Measurements from ENCODE around the gene SON.

Gene SON

GRCh38 chr21:33554982-33555344 lies 12.1 kb downstream of the SON start:
- Histone ChIP-seq H3K27ac (no peak overlapping the region), H3K4me2 (ENCODE audit: low read length) (no peak overlapping the region), H3K9ac (no peak overlapping the region), H3K9me3 (ENCODE audit: control insufficient read depth, low read length) (no peaks in the 10 kb centered on the region), H3K79me2 (peaks cover 38% of the 10 kb centered on the region), H2AFZ (no peak overlapping the region), H3K36me3 (ENCODE audit: control insufficient read depth, insufficient read depth, low read length) (no peaks in the 10 kb centered on the region), H3K27me3 (ENCODE audit: control insufficient read depth, insufficient read depth, low read length) (no peaks in the 10 kb centered on the region), H3K4me3 (ENCODE audit: low read depth, low read length) (no peak overlapping the region), H3K4me1 (peaks cover 5% of the 10 kb centered on the region)
- TF ChIP-seq CTCF (IDR thresholded peaks at IDR 0.05): no peak

- no peak overlapping the region for H3K4me3 ChIP-seq (ENCODE audit: low read depth, low read length)
- H3K27me3 ChIP-seq (ENCODE audit: control insufficient read depth, insufficient read depth, low read length): no peaks in the 10 kb centered on the region
- H3K4me1 ChIP-seq: peaks cover 13% of the 10 kb centered on the region
- no peak overlapping the region for H2AFZ ChIP-seq
- H3K36me3 ChIP-seq (ENCODE audit: control insufficient read depth, insufficient read depth, low read length): no peaks in the 10 kb centered on the region
- peaks cover 29% of the 10 kb centered on the region for H3K79me2 ChIP-seq
- H3K27ac ChIP-seq: no peak overlapping the region
- no peak overlapping the region for H3K4me2 ChIP-seq (ENCODE audit: low read length)
- no peak for TF ChIP-seq CTCF (IDR thresholded peaks at IDR 0.05)
- no peak overlapping the region for H3K9ac ChIP-seq
- H3K9me3 ChIP-seq (ENCODE audit: control insufficient read depth, low read length): no peaks in the 10 kb centered on the region
Measured at GRCh38 chr21:33557447-33557846, 14.6 kb downstream of the SON start.

- H2AFZ ChIP-seq: no peak overlapping the region
- no peak overlapping the region for H3K4me2 ChIP-seq (ENCODE audit: low read length)
- H3K27me3 ChIP-seq (ENCODE audit: control insufficient read depth, insufficient read depth, low read length): no peaks in the 10 kb centered on the region
- H3K4me1 ChIP-seq: peaks cover 13% of the 10 kb centered on the region
- no peak for TF ChIP-seq CTCF (IDR thresholded peaks at IDR 0.05)
- no peak overlapping the region for H3K9ac ChIP-seq
- no peaks in the 10 kb centered on the region for H3K36me3 ChIP-seq (ENCODE audit: control insufficient read depth, insufficient read depth, low read length)
- H3K27ac ChIP-seq: no peak overlapping the region
- peaks cover 21% of the 10 kb centered on the region for H3K79me2 ChIP-seq
- no peak overlapping the region for H3K4me3 ChIP-seq (ENCODE audit: low read depth, low read length)
- no peaks in the 10 kb centered on the region for H3K9me3 ChIP-seq (ENCODE audit: control insufficient read depth, low read length)
Measured at GRCh38 chr21:33558777-33559421, 16.1 kb downstream of the SON start.

- Histone ChIP-seq H3K4me2 (ENCODE audit: low read length) (no peak overlapping the region), H3K4me1 (peaks cover 13% of the 10 kb centered on the region), H3K27me3 (ENCODE audit: control insufficient read depth, insufficient read depth, low read length) (no peaks in the 10 kb centered on the region), H2AFZ (no peak overlapping the region), H3K9me3 (ENCODE audit: control insufficient read depth, low read length) (no peaks in the 10 kb centered on the region), H3K36me3 (ENCODE audit: control insufficient read depth, insufficient read depth, low read length) (no peaks in the 10 kb centered on the region), H3K4me3 (ENCODE audit: low read depth, low read length) (no peak overlapping the region), H3K27ac (peak overlapping the region; percentile 9), H3K79me2 (peaks cover 17% of the 10 kb centered on the region), H3K9ac (no peak overlapping the region)
- no peak for TF ChIP-seq CTCF (IDR thresholded peaks at IDR 0.05)
Measured at GRCh38 chr21:33559813-33560212, 17.0 kb downstream of the SON start.

- H3K4me1 ChIP-seq: peaks cover 13% of the 10 kb centered on the region
- H3K4me2 ChIP-seq (ENCODE audit: low read length): no peak overlapping the region
- H3K79me2 ChIP-seq: peaks cover 17% of the 10 kb centered on the region
- H3K27me3 ChIP-seq (ENCODE audit: control insufficient read depth, insufficient read depth, low read length): no peaks in the 10 kb centered on the region
- no peaks in the 10 kb centered on the region for H3K36me3 ChIP-seq (ENCODE audit: control insufficient read depth, insufficient read depth, low read length)
- H3K4me3 ChIP-seq (ENCODE audit: low read depth, low read length): no peak overlapping the region
- H3K9me3 ChIP-seq (ENCODE audit: control insufficient read depth, low read length): no peaks in the 10 kb centered on the region
- peak overlapping the region; percentile 30 for H3K27ac ChIP-seq
- H2AFZ ChIP-seq: no peak overlapping the region
- H3K9ac ChIP-seq: no peak overlapping the region
- no peak for TF ChIP-seq CTCF (IDR thresholded peaks at IDR 0.05)
Measured at GRCh38 chr21:33560965-33561364, 18.1 kb downstream of the SON start.

All from parathyroid adenoma (tissue), 2 donors.